GM12801 (cell line): ENCODE data around the gene MPIG6B.

Source experiments
- TF ChIP-seq, protein P1 (sequence below): IDR thresholded peaks from one replicate; pipeline ENCODE4 v1.5.1; 2011; ENCODE audit warnings: control low read depth; ENCODE audit not compliant: insufficient read length; ENCODE audit errors: extremely low read depth

The MPIG6B gene

DNA sequence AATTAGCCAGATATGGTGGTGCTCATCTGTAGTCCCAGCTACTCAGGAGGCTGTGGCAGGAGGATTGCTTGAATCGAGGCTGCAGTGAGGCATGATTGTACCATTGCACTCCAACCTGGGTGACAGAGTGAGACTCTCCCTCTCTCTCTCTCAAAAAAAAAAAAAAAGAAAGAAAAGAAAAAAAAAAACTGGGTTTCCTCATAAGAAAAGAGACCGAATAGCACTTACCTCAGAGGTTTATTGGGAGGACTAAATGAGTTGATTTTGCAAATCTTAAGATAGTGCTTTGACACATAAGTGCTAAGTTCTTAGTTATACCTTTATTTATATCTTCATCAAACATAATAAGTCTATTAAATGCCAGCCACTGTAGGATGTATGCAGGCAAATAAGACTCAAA, 47.7 kb downstream of the MPIG6B start:
- TF ChIP-seq, protein P1, sequence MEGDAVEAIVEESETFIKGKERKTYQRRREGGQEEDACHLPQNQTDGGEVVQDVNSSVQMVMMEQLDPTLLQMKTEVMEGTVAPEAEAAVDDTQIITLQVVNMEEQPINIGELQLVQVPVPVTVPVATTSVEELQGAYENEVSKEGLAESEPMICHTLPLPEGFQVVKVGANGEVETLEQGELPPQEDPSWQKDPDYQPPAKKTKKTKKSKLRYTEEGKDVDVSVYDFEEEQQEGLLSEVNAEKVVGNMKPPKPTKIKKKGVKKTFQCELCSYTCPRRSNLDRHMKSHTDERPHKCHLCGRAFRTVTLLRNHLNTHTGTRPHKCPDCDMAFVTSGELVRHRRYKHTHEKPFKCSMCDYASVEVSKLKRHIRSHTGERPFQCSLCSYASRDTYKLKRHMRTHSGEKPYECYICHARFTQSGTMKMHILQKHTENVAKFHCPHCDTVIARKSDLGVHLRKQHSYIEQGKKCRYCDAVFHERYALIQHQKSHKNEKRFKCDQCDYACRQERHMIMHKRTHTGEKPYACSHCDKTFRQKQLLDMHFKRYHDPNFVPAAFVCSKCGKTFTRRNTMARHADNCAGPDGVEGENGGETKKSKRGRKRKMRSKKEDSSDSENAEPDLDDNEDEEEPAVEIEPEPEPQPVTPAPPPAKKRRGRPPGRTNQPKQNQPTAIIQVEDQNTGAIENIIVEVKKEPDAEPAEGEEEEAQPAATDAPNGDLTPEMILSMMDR: no peak

DNA sequence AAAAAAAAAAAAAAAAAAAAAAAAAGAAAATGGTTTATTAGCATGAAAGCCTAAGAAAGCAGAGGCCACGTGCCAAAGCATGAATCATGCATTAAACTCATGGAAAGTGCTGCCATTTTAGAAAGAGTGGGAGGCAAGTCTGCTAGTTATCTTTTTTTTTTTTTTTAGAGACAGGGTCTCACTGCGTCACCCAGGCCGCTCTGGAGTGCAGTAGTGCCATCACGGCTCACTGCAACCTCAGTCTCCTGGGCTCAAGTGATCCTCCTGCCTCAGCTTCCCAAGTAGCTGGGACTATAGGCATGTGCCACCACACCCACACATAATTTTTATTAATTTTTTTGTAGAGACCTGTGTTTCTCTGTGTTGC, 48.8 kb downstream of the MPIG6B start:
- TF ChIP-seq, protein P1: no peak

DNA sequence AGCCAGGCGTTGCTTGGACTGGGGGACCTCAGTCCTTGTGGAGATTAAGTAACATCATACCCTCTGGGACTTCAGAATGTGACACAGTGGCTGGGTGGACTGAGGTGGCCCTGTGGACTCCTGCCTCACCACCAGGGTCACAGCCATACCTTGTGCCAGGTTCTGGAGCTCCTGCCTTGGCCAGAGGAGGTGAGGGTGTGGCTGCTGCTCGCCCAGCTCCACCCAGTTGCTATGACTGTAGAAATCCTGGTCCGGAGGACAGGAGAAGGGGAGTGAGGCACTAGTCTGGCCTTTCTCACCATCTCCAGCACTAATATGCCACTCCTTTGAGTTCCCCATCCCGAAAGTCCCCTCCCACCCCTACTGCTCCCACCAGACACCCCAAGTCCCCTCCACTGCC, 52.0 kb downstream of the MPIG6B start:
- TF ChIP-seq, protein P1: no peak

DNA sequence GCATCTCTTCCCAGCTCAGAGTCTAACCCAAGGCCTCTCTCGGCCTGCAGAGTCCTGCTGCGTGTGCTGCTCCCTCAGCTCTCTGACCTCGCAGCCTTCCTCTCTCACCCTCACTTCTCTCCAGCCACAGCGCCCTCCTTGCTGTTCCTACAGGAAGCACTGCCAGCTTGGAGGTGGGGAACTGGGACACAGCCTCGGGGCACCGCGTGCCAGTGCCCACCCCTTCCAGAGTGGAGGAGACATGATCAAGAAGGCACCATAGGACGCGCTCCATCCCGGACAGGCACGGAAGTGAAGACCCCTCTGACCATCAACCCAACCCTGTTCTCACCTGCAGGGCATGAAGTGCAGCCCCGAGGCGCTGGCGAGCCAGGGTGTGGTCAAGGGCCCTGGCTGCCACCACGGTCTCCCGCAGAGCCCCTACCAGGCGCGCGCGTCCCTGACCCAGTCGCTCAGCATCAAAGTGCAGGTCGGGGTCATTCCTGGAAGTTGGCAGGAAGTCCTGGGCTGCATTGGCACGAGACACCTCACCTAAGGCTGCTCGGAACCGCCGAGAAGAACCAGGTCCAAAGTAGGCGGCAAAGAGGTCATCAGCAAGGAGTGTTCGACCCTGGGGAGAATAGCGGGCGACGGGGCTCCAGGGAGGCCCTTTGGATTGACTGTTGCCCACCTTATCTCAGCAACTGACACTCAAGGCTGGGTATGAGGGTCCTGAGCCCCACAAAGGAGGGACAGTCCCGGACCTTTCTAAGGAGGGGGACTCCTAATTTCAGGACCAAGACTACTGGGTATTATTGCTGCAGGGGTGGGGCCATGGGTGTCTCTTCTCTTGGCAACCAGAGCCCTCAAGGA, 52.7 kb downstream of the MPIG6B start:
- TF ChIP-seq, protein P1: no peak
